Measurements from ENCODE around the gene STX4. TPM values are rescaled to one million over a fixed set of nuclear protein-coding genes. Genes with fewer than 3 reads are reported as not detected.

STX4 gene
- 10 to 100 TPM; 44.3 to 59.0 (median 52.2) TPM for total RNA-seq

DNA sequence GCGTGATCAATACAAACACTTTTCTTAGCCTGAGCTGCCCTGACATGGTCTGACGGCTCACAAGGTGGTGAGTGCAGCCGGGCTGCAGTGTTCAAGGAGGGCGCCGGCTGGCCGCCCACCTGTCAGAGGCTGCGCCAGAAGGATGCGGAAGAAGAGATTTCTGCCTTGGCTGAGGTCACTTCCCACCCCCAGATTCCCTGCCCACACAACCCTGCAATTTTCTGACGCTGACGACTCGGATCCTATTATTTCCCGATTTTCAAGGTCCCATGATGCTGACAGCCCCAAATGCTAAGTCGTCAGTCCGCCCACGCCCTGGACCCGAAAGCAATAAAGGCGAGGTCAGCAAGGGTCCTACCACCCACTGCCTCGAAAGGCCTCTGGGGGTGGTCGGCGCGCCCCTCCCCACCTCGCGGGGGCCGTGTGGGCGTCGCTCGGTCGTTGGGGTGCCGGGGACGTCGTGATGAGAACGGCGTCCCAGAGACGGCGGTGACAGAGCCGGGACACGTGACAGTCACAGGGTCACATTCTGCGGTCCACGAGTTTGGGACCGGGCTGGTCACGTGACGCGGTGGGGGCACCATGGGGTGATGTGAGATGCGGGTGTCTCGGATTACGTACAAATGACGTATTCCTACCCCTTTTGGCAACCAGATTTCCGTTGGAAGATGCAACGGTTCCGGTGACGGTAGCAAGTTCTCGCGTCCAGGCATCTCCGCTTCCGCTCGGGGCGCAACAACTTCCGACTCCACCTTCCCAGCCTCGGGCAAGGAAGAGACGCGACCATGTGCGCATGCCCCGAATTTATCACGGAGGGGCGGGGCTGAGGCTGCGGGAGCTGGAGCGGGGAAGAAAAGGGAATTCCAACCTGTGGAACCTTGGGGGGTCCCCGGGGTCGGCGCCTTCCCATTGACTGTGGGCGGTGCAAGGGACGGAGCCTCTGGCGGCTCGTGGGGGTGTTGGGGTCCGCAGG, at the start of gene STX4:
TSS of gene STX4 (plus strand) at position 823 of the 973 bp plus-strand sequence. CDS start 248 bp downstream, outside the sequence.
- DNase-seq (ENCODE audit: low spot score in 2 of 2), result peak; percentile 97
- H3K4me1 ChIP-seq, result peaks cover 0 to 5% of the 10 kb centered on the region in 2 donors
- intact Hi-C loops (cut with DNase I; ENCODE audit: low total_unique reads), result loop anchor here (10.0 kb wide), 2 partner anchors 88 to 1728 kb away; partner anchors contain the start of gene ORAI3

GRCh38 chr16:30983898-30984610, 49.3 kb upstream of the STX4 start:
- Histone ChIP-seq H3K4me1 (no peaks in the 10 kb centered on the region), H3K36me3 (peaks cover 16% of the 10 kb centered on the region), H3K9me3 (no peaks in the 10 kb centered on the region), H3K4me3 (no peak overlapping the region), H3K27ac (peak overlapping the region in 1 of 2 donors; percentile 5), H3K27me3 (no peaks in the 10 kb centered on the region)
- intact Hi-C loops (cut with DNase I; ENCODE audit: low total_unique reads), result no loop called here
- TF ChIP-seq POLR2A (IDR thresholded peaks at IDR 0.05), result no peak
- no peak for TF ChIP-seq POLR2AphosphoS5 (IDR thresholded peaks at IDR 0.05)
- TF ChIP-seq, protein P1, sequence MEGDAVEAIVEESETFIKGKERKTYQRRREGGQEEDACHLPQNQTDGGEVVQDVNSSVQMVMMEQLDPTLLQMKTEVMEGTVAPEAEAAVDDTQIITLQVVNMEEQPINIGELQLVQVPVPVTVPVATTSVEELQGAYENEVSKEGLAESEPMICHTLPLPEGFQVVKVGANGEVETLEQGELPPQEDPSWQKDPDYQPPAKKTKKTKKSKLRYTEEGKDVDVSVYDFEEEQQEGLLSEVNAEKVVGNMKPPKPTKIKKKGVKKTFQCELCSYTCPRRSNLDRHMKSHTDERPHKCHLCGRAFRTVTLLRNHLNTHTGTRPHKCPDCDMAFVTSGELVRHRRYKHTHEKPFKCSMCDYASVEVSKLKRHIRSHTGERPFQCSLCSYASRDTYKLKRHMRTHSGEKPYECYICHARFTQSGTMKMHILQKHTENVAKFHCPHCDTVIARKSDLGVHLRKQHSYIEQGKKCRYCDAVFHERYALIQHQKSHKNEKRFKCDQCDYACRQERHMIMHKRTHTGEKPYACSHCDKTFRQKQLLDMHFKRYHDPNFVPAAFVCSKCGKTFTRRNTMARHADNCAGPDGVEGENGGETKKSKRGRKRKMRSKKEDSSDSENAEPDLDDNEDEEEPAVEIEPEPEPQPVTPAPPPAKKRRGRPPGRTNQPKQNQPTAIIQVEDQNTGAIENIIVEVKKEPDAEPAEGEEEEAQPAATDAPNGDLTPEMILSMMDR (IDR thresholded peaks at IDR 0.05), result no peak
- DNase-seq (ENCODE audit: low spot score in 2 of 2), result no peak

More for the DNA sequence above, at the start of gene STX4:
- TF ChIP-seq POLR2AphosphoS5 (IDR thresholded peaks at IDR 0.05) (peak; percentile 95 to 98 (median 95)), POLR2A (IDR thresholded peaks at IDR 0.05) (peak; percentile 36)
- TF ChIP-seq, protein P1 (IDR thresholded peaks at IDR 0.05), result peak in 2 of 3 donors; percentile 8 to 18
- H3K27me3 ChIP-seq, result no peaks in the 10 kb centered on the region
- no peaks in the 10 kb centered on the region for H3K9me3 ChIP-seq
- no peaks in the 10 kb centered on the region for H3K36me3 ChIP-seq
- peak within 1 kb of the TSS; percentile 93 to 99 for H3K27ac ChIP-seq
- H3K4me3 ChIP-seq, result peak within 1 kb of the TSS; percentile 84 to 97 (median 93)

DNA sequence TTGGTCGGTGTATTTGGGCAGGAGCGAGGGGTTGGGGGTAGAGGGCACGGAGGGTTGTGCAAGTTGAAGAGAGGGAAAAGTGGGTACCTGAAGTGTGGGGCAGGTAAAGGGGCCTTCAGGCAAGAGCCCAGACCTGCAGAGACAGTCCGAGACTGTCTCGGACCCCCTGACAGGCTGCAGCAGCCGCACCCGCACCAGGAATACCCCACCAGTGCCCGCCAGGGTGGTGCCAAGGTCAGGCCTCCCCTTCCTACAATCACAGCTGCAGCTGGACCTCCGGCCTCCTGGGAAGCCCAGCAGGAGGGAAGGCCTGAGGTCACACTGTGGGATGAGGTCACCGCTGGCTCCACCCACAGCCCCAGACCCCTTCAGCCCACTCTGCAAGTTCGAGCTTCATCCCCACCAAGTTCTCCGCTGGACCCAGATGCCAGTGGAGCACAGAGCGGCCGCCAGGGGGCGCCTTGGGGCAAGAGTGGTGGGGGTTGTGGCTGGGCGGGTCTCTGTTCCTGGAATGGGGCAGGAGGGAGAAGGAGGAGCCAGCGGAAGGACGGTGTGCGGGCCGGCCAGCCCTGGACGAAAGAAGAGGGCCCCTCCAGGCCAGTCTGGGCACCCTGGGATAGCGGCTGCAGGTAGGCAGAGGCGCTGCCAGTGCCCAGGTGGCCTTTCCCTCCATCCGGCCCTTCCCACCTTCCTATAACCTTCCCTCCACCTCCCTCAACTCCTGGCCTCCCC, 48.5 kb upstream of the STX4 start, which contains the start of gene HSD3B7:
TSS of gene HSD3B7 (plus strand) at position 539 of the 732 bp plus-strand sequence. CDS start 452 bp downstream, outside the sequence.
- Histone ChIP-seq H3K36me3 (peaks cover 9% of the 10 kb centered on the region), H3K27ac (peak within 1 kb of the TSS; percentile 52 to 89), H3K4me1 (no peaks in the 10 kb centered on the region), H3K9me3 (no peaks in the 10 kb centered on the region), H3K4me3 (peak within 1 kb of the TSS; percentile 50 to 66 (median 56)), H3K27me3 (no peaks in the 10 kb centered on the region)
- DNase-seq (ENCODE audit: low spot score in 2 of 2), result peak; percentile 77 to 90
- intact Hi-C loops (cut with DNase I; ENCODE audit: low total_unique reads), result no loop called here
- TF ChIP-seq POLR2A (IDR thresholded peaks at IDR 0.05) (no peak), POLR2AphosphoS5 (IDR thresholded peaks at IDR 0.05) (peak; percentile 5 to 59 (median 42))
- TF ChIP-seq, protein P1 (IDR thresholded peaks at IDR 0.05), result peak; percentile 92 to 97 (median 96)

DNA sequence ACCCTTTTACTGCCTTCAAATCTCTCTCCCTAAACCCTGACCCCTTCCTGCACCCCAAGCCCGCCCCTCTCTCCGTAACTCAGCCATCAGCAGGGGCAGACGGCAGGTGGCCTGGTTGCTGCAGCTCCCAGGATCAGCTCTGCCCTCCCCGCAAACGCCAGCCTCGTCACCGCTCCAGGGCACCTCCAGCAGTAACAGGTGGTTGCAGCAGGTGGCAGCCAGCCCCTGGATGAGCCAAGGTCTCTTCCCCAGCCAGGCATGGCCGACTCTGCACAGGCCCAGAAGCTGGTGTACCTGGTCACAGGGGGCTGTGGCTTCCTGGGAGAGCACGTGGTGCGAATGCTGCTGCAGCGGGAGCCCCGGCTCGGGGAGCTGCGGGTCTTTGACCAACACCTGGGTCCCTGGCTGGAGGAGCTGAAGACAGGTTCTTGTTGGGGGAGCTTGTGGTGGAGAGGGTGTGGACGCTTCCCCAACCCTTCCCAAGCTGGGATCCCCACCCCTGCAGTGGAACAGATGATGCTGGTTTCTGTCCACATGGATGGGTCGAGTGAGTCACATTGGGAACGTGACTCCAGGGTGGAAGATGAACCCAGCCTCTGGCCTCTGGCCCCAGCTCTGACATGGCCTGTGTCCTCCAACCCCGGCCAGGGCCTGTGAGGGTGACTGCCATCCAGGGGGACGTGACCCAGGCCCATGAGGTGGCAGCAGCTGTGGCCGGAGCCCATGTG, 47.8 kb upstream of the STX4 start:
- Histone ChIP-seq H3K4me3 (peak overlapping the region; percentile 50 to 66 (median 56)), H3K4me1 (no peaks in the 10 kb centered on the region), H3K9me3 (no peaks in the 10 kb centered on the region), H3K27me3 (no peaks in the 10 kb centered on the region), H3K36me3 (peaks cover 4% of the 10 kb centered on the region), H3K27ac (peak overlapping the region; percentile 52 to 89)
- TF ChIP-seq POLR2A (IDR thresholded peaks at IDR 0.05), result no peak
- TF ChIP-seq, protein P1 (IDR thresholded peaks at IDR 0.05), result peak in 1 of 3 donors; percentile 8
- TF ChIP-seq POLR2AphosphoS5 (IDR thresholded peaks at IDR 0.05), result peak in 1 of 3 donors; percentile 9
- peak; percentile 70 to 88 for DNase-seq (ENCODE audit: low spot score in 2 of 2)
- intact Hi-C loops (cut with DNase I; ENCODE audit: low total_unique reads), result no loop called here

All from breast epithelium (tissue), 4 donors.